ENCODE measurements around the gene UGT1A8. TPM values are rescaled to one million over a fixed set of nuclear protein-coding genes. Genes with fewer than 3 reads are reported as not detected.

UGT1A8 gene
- total and polyA plus RNA-seq, 2 of the 4 experiments (the other 2 are of a cell fraction), result not detected

GRCh38 chr2:233745073-233745755 lies 127.8 kb downstream of the UGT1A8 start:
- H2AK5ac ChIP-seq (ENCODE audit: low read depth, low read length), result no peak overlapping the region
- no TSS peak for BruUV-seq (replicated peaks)
- no peaks in the 10 kb centered on the region for H3K4me1 ChIP-seq (ENCODE audit: control insufficient read depth, insufficient read depth, low read length)
- H3K79me1 ChIP-seq (ENCODE audit: low read depth in 1 of 2, low read length in 2 of 2), result no peaks in the 10 kb centered on the region
- no peak overlapping the region for H2AK9ac ChIP-seq (replicated peaks; ENCODE audit: low read depth, low read length, poor library complexity)
- no peak overlapping the region for H3K9ac ChIP-seq (ENCODE audit: low read depth, low read length)
- DNase-seq (no peak), ATAC-seq (ENCODE audit: low read depth) (no peak)
- H2AFZ ChIP-seq (replicated peaks; ENCODE audit: low read length, poor library complexity), result no peak overlapping the region
- no peak overlapping the region for H3K56ac ChIP-seq (ENCODE audit: extremely low read depth, insufficient read depth, low read length)
- H3K4me2 ChIP-seq (ENCODE audit: low read depth, low read length), result no peak overlapping the region
- H2BK15ac ChIP-seq (ENCODE audit: low read depth, low read length), result no peak overlapping the region
- H4K5ac ChIP-seq (ENCODE audit: low read depth, low read length), result no peak overlapping the region
- H2BK120ac ChIP-seq (ENCODE audit: low read depth, low read length), result no peak overlapping the region
- H3K27me3 ChIP-seq (ENCODE audit: control insufficient read depth, insufficient read depth, low read length), result no peaks in the 10 kb centered on the region; the same call in 1 of the 2 replicates
- no peak overlapping the region for H2BK5ac ChIP-seq (ENCODE audit: low read depth, low read length, poor library complexity, severe bottlenecking)
- no peaks in the 10 kb centered on the region for H3K9me3 ChIP-seq (ENCODE audit: control insufficient read depth, insufficient read depth, low read length)
- H3K18ac ChIP-seq (ENCODE audit: low read depth, low read length), result no peak overlapping the region
- H3K36me3 ChIP-seq (ENCODE audit: control insufficient read depth, insufficient read depth, low read length), result no peaks in the 10 kb centered on the region
- POLR2A ChIA-PET (ENCODE audit: unreplicated experiment), result no interaction called here
- no peak overlapping the region for H3K4ac ChIP-seq (ENCODE audit: low read depth, low read length)
- intact Hi-C loops (cut with micrococcal nuclease), result no loop called here
- no peak overlapping the region for H4K8ac ChIP-seq (ENCODE audit: low read depth in 2 of 2, low read length in 2 of 2)
- H4K20me1 ChIP-seq (ENCODE audit: insufficient read depth, low read length), result no peaks in the 10 kb centered on the region
- no peak overlapping the region for H3K23ac ChIP-seq (ENCODE audit: low read depth, low read length)
- CTCF ChIA-PET, result no interaction called here
- dilution Hi-C loops (cut with HindIII; ENCODE audit: low sequenced_read_pairs, unreplicated experiment), result no loop called here
- H3K9me1 ChIP-seq (ENCODE audit: insufficient read depth, low read length), result no peaks in the 10 kb centered on the region
- no peak overlapping the region for H3K14ac ChIP-seq (replicated peaks; ENCODE audit: low read depth, low read length)
- 29% methylated on average over 1 of the region's 5 CpGs; no CpG with 5 or more reads in 1 of the 2 experiments for WGBS, 2 experiments (ENCODE audit: extremely low coverage in 2 of 2, insufficient read length in 1 of 2)
- in situ Hi-C loops (cut with MboI; ENCODE audit: low sequenced_read_pairs), result no loop called here
- H4K91ac ChIP-seq (ENCODE audit: insufficient read depth, low read depth, low read length), result no peak overlapping the region
- H3K4me3 ChIP-seq (ENCODE audit: insufficient read depth, low read depth, low read length), result no peak overlapping the region
- H3K27ac ChIP-seq (ENCODE audit: insufficient read depth, low read length), result no peak overlapping the region
- TF ChIP-seq MAFK (IDR thresholded peaks at IDR 0.05; ENCODE audit: low read depth, low read length) (no peak), MXI1 (IDR thresholded peaks at IDR 0.05; ENCODE audit: borderline replicate concordance, low read depth, low read length) (no peak), MAZ (IDR thresholded peaks at IDR 0.05; ENCODE audit: borderline replicate concordance, low read depth, low read length) (no peak), RCOR1 (IDR thresholded peaks at IDR 0.05; ENCODE audit: insufficient replicate concordance, low read length) (no peak), RFX5 (IDR thresholded peaks at IDR 0.05; ENCODE audit: low read depth, low read length) (no peak), SMC3 (IDR thresholded peaks at IDR 0.05; ENCODE audit: low read depth, low read length) (no peak), USF2 (IDR thresholded peaks at IDR 0.05; ENCODE audit: low read depth, low read length) (no peak), POLR2A (IDR thresholded peaks at IDR 0.05; ENCODE audit: low read depth, low read length) (no peak), FOS (IDR thresholded peaks at IDR 0.05; ENCODE audit: low read depth, low read length) (no peak), ELK1 (IDR thresholded peaks at IDR 0.05; ENCODE audit: borderline replicate concordance, low read depth, low read length) (no peak), RAD21 (IDR thresholded peaks at IDR 0.05; ENCODE audit: low read length) (no peak), NFE2L2 (IDR thresholded peaks at IDR 0.05; ENCODE audit: low read depth, low read length) (no peak), CEBPB (IDR thresholded peaks at IDR 0.05; ENCODE audit: low read depth, low read length) (no peak)
- TF ChIP-seq, protein P1, sequence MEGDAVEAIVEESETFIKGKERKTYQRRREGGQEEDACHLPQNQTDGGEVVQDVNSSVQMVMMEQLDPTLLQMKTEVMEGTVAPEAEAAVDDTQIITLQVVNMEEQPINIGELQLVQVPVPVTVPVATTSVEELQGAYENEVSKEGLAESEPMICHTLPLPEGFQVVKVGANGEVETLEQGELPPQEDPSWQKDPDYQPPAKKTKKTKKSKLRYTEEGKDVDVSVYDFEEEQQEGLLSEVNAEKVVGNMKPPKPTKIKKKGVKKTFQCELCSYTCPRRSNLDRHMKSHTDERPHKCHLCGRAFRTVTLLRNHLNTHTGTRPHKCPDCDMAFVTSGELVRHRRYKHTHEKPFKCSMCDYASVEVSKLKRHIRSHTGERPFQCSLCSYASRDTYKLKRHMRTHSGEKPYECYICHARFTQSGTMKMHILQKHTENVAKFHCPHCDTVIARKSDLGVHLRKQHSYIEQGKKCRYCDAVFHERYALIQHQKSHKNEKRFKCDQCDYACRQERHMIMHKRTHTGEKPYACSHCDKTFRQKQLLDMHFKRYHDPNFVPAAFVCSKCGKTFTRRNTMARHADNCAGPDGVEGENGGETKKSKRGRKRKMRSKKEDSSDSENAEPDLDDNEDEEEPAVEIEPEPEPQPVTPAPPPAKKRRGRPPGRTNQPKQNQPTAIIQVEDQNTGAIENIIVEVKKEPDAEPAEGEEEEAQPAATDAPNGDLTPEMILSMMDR (conservative IDR thresholded peaks at IDR 0.05; ENCODE audit: low read depth, low read length), result no peak
- no peak overlapping the region for H2BK20ac ChIP-seq (ENCODE audit: low read depth, low read length)

Measured in IMR-90 (cell line).